Keratinocyte (primary cell): ENCODE measurements around the gene OSGIN1. TPM values are rescaled to one million over a fixed set of nuclear protein-coding genes. Genes with fewer than 3 reads are reported as not detected.
"Not testable (repeated sequence)": the region's sequence is repeated elsewhere in the genome, so short reads cannot be mapped to it uniquely, and the experiment has no call there.

Experiments used
- DNase-seq: peaks from one replicate; pipeline ENCODE4 v3.0.0-alpha.2; 2011; ENCODE audit warnings: low read depth, missing footprints, low spot score
- FAIRE-seq: peaks from 2 replicates; lab custom pipeline; 2011; peaks lifted over from hg19 to GRCh38; lab: Jason Lieb, UNC
- H2AFZ ChIP-seq: 2 replicates; pipeline ENCODE4 v1.6.0; 2012; ENCODE audit warnings: low read length, control low read depth, inconsistent platforms; ENCODE audit not compliant: control insufficient read depth
- H3K27ac ChIP-seq: 2 replicates; pipeline ENCODE4 v1.5.1; 2011; ENCODE audit warnings: low read length; ENCODE audit not compliant: control insufficient read depth, insufficient read depth
- H3K27me3 ChIP-seq: 3 replicates; pipeline ENCODE4 v1.6.0; 2011; ENCODE audit warnings: low read length; ENCODE audit not compliant: control insufficient read depth, insufficient read depth; ENCODE audit errors: extremely low read depth
- H3K36me3 ChIP-seq, 2 experiments: 2 replicates in 1 of 2; 3 replicates in 1 of 2; pipeline ENCODE4 v1.5.1; 2011; ENCODE audit warnings: low read length in 2 of 2, mild to moderate bottlenecking in 1 of 2; ENCODE audit not compliant: control insufficient read depth in 2 of 2, insufficient read depth in 2 of 2; ENCODE audit errors: extremely low read depth in 1 of 2
- H3K4me1 ChIP-seq: 3 replicates; pipeline ENCODE4 v1.5.1; 2011; ENCODE audit warnings: low read length; ENCODE audit not compliant: control insufficient read depth, insufficient read depth; ENCODE audit errors: extremely low read depth
- H3K4me2 ChIP-seq: 3 replicates; pipeline ENCODE4 v1.6.0; 2011; ENCODE audit warnings: low read depth, low read length; ENCODE audit not compliant: control insufficient read depth, insufficient read depth; ENCODE audit errors: extremely low read depth
- H3K4me3 ChIP-seq, 3 experiments: fragments of 200-600 bp in 1 of 3; sonication (generic) in 1 of 3; 2 replicates in 2 of 3; 3 replicates in 1 of 3; pipeline ENCODE4 v1.5.1; 2011 to 2016; ENCODE audit warnings: low read length in 3 of 3, mild to moderate bottlenecking in 3 of 3, control low read depth in 2 of 3, inconsistent platforms in 1 of 3, low read depth in 1 of 3, mixed read lengths in 1 of 3, mixed run types in 1 of 3, moderate library complexity in 1 of 3; ENCODE audit not compliant: control insufficient read depth in 2 of 3, insufficient read depth in 2 of 3; ENCODE audit errors: extremely low read depth in 1 of 3
- H3K79me2 ChIP-seq: 2 replicates; pipeline ENCODE4 v1.6.0; 2012; ENCODE audit warnings: low read length; ENCODE audit not compliant: control insufficient read depth, insufficient read depth
- H3K9ac ChIP-seq: 3 replicates; pipeline ENCODE4 v1.6.0; 2011; ENCODE audit warnings: low read length; ENCODE audit not compliant: control insufficient read depth, insufficient read depth; ENCODE audit errors: extremely low read depth
- H3K9me1 ChIP-seq: 3 replicates; pipeline ENCODE4 v1.6.0; 2011; ENCODE audit warnings: low read length; ENCODE audit not compliant: control insufficient read depth, insufficient read depth; ENCODE audit errors: extremely low read depth
- H3K9me3 ChIP-seq: 2 replicates; pipeline ENCODE4 v1.5.1; 2012; ENCODE audit warnings: low read depth, low read length; ENCODE audit not compliant: control insufficient read depth
- H4K20me1 ChIP-seq: 3 replicates; pipeline ENCODE4 v1.6.0; 2011; ENCODE audit warnings: low read length; ENCODE audit not compliant: control insufficient read depth, insufficient read depth; ENCODE audit errors: extremely low read depth
- EZH2 ChIP-seq: IDR thresholded peaks from one replicate; pipeline ENCODE4 v1.6.1; 2012; ENCODE audit warnings: inconsistent platforms, mild to moderate bottlenecking, low read length, moderate library complexity
- dilution Hi-C: fragments of 300-500 bp; cut with MboI; formaldehyde crosslinking; loops from one replicate; pipeline ENCODE4 v1.7.0; 2020; ENCODE audit warnings: low sequenced_read_pairs; ENCODE audit not compliant: extremely low pct_ligation_motif_present
- polyA plus RNA-seq, 5 experiments: library from polyadenylated mRNA; depleted of rRNA in 3 of 5; stranded (reverse) in 3 of 5; stranded (forward) in 1 of 5; unstranded in 1 of 5; fragments of >200 nt; gene quantifications; 1 replicate in 1 of 5; 2 replicates in 3 of 5; 3 replicates in 1 of 5; pipeline versions ENCODE4 v1.2.1 to v1.2.3, GENCODE V29; 2011 to 2012; ENCODE audit warnings: missing spikeins in 2 of 5, low read depth in 1 of 5, low replicate concordance in 1 of 5
- TF ChIP-seq, protein P1 (sequence below), 3 experiments: IDR thresholded peaks in 1 of 3; conservative IDR thresholded peaks in 1 of 3; optimal IDR thresholded peaks in 1 of 3; 2 replicates in 2 of 3; 3 replicates in 1 of 3; pipeline versions ENCODE3 to v1.5.1; 2011; ENCODE audit warnings: low read length in 3 of 3, mild to moderate bottlenecking in 3 of 3, moderate library complexity in 2 of 3, control low read depth in 1 of 3, inconsistent platforms in 1 of 3; ENCODE audit not compliant: insufficient read depth in 2 of 3; ENCODE audit errors: extremely low read depth in 1 of 3

OSGIN1 gene
- polyA plus RNA-seq, 1 donor (not counting 4 experiments of a cell fraction or from before 2014, with no cell fraction given), result 2.1 TPM

DNA sequence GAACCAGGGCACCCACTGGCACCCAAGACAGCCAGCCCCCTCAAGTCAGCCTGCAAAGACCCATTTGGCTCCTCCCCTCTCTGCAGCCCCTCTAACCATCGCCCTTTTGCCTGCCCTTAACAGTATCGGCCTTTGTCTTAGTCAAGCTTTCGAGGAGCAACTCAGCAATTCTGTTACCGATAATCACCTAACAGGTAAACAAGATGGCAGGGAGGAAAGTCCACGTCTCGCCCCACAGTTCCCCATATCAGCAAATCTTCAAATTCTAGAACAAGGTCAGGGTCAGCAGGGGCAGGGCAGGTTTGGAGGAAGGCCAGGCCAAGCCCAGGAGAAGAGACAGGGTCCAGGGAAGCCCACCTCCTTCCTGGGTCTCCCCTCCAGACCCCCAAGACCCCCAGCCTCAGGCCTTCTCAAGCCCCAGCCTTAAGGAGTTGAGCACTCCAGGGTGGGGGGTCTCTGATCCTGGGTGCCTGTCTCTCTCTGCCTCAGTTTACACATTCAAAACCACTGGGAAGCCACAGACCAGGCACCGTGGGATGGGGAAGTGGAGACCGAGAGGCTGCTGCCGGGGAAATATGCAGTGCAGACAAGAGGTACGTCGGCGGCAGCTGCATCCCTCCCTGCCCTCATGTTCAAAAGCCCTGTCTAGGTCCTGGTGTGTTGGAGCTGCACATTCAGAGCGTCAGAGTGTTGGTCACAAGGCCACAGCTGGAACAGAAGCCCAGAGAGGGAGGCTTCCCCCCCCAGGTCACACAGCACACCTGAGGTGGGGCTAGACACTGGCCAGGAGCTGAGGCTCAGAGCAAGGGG lies 3.9 kb upstream of the OSGIN1 start:
- H3K27me3 ChIP-seq, result no peaks in the 10 kb centered on the region
- no peak for DNase-seq
- no peaks in the 10 kb centered on the region for H3K9me3 ChIP-seq
- no peaks in the 10 kb centered on the region for H3K9me1 ChIP-seq
- no peak overlapping the region for H2AFZ ChIP-seq
- H4K20me1 ChIP-seq, result no peaks in the 10 kb centered on the region
- peaks cover 12% of the 10 kb centered on the region for H3K4me1 ChIP-seq
- H3K27ac ChIP-seq, result no peak overlapping the region
- H3K4me3 ChIP-seq, result no peak overlapping the region
- H3K36me3 ChIP-seq, result no peaks in the 10 kb centered on the region
- H3K4me2 ChIP-seq, result no peak overlapping the region
- FAIRE-seq, result no peak
- H3K9ac ChIP-seq, result no peak overlapping the region
- TF ChIP-seq, protein P1, sequence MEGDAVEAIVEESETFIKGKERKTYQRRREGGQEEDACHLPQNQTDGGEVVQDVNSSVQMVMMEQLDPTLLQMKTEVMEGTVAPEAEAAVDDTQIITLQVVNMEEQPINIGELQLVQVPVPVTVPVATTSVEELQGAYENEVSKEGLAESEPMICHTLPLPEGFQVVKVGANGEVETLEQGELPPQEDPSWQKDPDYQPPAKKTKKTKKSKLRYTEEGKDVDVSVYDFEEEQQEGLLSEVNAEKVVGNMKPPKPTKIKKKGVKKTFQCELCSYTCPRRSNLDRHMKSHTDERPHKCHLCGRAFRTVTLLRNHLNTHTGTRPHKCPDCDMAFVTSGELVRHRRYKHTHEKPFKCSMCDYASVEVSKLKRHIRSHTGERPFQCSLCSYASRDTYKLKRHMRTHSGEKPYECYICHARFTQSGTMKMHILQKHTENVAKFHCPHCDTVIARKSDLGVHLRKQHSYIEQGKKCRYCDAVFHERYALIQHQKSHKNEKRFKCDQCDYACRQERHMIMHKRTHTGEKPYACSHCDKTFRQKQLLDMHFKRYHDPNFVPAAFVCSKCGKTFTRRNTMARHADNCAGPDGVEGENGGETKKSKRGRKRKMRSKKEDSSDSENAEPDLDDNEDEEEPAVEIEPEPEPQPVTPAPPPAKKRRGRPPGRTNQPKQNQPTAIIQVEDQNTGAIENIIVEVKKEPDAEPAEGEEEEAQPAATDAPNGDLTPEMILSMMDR (optimal IDR thresholded peaks at IDR 0.05 in 1 of 3, IDR thresholded peaks at IDR 0.05 in 1 of 3, conservative IDR thresholded peaks at IDR 0.05 in 1 of 3; ENCODE audit: extremely low read depth in 1 of 3, insufficient read depth in 2 of 3, low read length in 3 of 3), result no peak
- TF ChIP-seq EZH2, result no peak
- no peaks in the 10 kb centered on the region for H3K79me2 ChIP-seq
- dilution Hi-C loops, result no loop called here

DNA sequence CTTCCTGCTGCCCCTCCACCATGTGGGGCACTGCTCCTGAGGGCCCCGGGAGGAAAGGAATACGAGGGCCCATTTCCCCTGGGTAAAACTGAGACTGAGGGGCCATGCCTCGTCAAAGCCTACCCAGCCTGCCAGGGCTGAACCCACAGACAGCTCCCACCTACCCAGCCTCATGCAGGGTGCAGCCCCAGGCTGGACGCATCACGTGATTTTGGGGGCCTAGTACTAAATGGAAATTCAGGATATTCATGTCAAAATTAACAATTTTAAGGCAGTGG lies 3.4 kb upstream of the OSGIN1 start:
- H3K4me1 ChIP-seq, result peaks cover 17% of the 10 kb centered on the region
- no peaks in the 10 kb centered on the region for H3K27me3 ChIP-seq
- no peaks in the 10 kb centered on the region for H3K9me3 ChIP-seq
- H3K79me2 ChIP-seq, result no peaks in the 10 kb centered on the region
- no peaks in the 10 kb centered on the region for H3K36me3 ChIP-seq
- dilution Hi-C loops, result no loop called here
- no peak overlapping the region for H3K9ac ChIP-seq
- FAIRE-seq (no peak), DNase-seq (no peak)
- H4K20me1 ChIP-seq, result no peaks in the 10 kb centered on the region
- no peak overlapping the region for H3K27ac ChIP-seq
- no peak overlapping the region for H3K4me3 ChIP-seq
- H3K4me2 ChIP-seq, result no peak overlapping the region
- TF ChIP-seq, protein P1 (optimal IDR thresholded peaks at IDR 0.05 in 1 of 3, IDR thresholded peaks at IDR 0.05 in 1 of 3, conservative IDR thresholded peaks at IDR 0.05 in 1 of 3; ENCODE audit: extremely low read depth in 1 of 3, insufficient read depth in 2 of 3, low read length in 3 of 3), result no peak
- TF ChIP-seq EZH2, result no peak
- no peaks in the 10 kb centered on the region for H3K9me1 ChIP-seq
- no peak overlapping the region for H2AFZ ChIP-seq

GRCh38 chr16:83950862-83951399 lies 2.1 kb upstream of the OSGIN1 start:
- H3K9me3 ChIP-seq, H4K20me1 ChIP-seq, H3K36me3 ChIP-seq, H3K9me1 ChIP-seq, H3K27me3 ChIP-seq, FAIRE-seq, H3K4me2 ChIP-seq, DNase-seq, H3K9ac ChIP-seq, H3K27ac ChIP-seq, H3K79me2 ChIP-seq, H2AFZ ChIP-seq, H3K4me3 ChIP-seq, dilution Hi-C loops: not testable (repeated sequence)
- H3K4me1 ChIP-seq, result peaks cover 19% of the 10 kb centered on the region
